Suprapubic skin (tissue), 4 donors: Measurements from ENCODE around the gene C1orf167.

ENCODE experiments used
- CTCF ChIP-seq, 2 donors: fragments of 200-600 bp in 1 of 2; fragments of 450-650 bp in 1 of 2; sonication (generic) in 1 of 2; IDR thresholded peaks; one replicate each; pipeline ENCODE4 v1.5.1; 2016 to 2019; ENCODE audit warnings: antibody characterized with exemption in 2 of 2, mild to moderate bottlenecking in 1 of 2, moderate library complexity in 1 of 2
- EP300 ChIP-seq: sonication (generic); formaldehyde crosslinking; IDR thresholded peaks from one replicate; pipeline ENCODE4 v1.6.1; 2017; ENCODE audit warnings: antibody characterized with exemption
- POLR2A ChIP-seq, 2 donors: fragments of 450-650 bp; IDR thresholded peaks; one replicate each; pipeline ENCODE4 v1.6.1; 2017; ENCODE audit warnings: antibody characterized with exemption in 2 of 2, mild to moderate bottlenecking in 2 of 2, moderate library complexity in 2 of 2
- POLR2AphosphoS5 ChIP-seq, 3 donors: sonication (generic); formaldehyde crosslinking; IDR thresholded peaks; one replicate each; pipeline ENCODE4 v1.6.1; 2017; ENCODE audit warnings: antibody characterized with exemption in 3 of 3

DNA sequence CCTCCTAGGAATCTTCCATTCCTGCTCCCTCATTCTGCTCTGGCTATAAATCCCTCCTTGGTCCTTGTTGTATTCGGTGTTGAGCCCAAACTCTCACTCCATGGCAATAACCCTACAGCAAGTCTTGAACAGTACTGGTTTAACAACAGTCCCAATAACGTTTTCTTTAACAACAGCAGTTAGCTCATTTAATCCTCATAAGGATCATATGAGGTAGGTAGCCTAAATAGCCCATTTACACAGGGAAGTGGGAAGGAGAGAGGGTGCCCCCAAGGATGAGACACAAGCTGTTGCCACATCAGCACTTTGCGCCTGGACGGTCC lies 26.5 kb upstream of the C1orf167 start:
- TF ChIP-seq CTCF (IDR thresholded peaks at IDR 0.05) (no peak), POLR2A (IDR thresholded peaks at IDR 0.05) (no peak), EP300 (no peak), POLR2AphosphoS5 (IDR thresholded peaks at IDR 0.05) (no peak)
